Measurements from ENCODE around the gene MLANA.

Gene MLANA

DNA sequence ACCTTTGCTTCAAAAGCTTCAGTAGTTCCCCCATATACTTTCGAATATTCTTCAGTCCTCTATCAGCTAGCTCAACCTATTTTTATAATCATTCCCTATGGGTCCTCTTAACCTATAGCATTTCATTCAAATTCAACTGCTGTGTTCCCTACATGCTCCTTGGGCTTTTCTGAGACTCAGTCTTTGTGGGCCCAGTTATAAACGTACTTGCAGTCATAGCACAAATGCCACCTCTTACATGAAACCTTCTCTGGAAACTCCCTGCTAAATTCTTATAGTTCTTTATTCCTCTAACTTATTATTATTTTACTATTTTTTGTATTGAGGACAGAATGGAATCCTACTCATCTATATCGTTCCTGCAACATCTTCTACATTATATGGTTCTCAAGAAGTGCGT is 24.7 kb downstream of the MLANA start:
- Histone ChIP-seq H3K27me3 (ENCODE audit: control insufficient read depth, insufficient read depth, low read length) (no peaks in the 10 kb centered on the region), H3K36me3 (ENCODE audit: control insufficient read depth, insufficient read depth, low read length) (no peaks in the 10 kb centered on the region), H3K4me3 (ENCODE audit: low read length) (no peak overlapping the region), H3K9me3 (ENCODE audit: control insufficient read depth, low read length) (no peaks in the 10 kb centered on the region), H3K9ac (ENCODE audit: low read length) (no peak overlapping the region), H3K4me1 (ENCODE audit: control insufficient read depth, insufficient read depth, low read length) (no peaks in the 10 kb centered on the region)

DNA sequence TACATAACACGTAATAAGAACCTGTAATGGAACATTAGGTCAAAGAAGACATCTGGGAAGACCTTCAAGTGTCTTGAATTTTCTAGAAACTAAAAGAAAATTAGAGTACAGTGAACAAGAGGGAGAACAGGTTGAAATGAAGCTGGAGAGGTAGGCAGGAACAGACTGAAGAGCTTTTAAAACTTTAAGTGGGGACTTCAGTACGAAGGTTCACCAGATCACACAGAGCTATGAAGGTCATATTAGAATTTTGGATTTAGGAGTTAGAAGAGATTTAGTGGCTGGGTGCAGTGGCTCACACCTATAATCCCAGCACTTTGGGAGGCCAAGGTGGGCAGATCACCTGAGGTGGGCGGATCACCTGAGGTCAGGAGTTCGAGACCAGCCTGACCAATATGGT is 26.6 kb downstream of the MLANA start:
- H3K9me3 ChIP-seq (ENCODE audit: control insufficient read depth, low read length): no peaks in the 10 kb centered on the region
- H3K4me1 ChIP-seq (ENCODE audit: control insufficient read depth, insufficient read depth, low read length): no peaks in the 10 kb centered on the region

DNA sequence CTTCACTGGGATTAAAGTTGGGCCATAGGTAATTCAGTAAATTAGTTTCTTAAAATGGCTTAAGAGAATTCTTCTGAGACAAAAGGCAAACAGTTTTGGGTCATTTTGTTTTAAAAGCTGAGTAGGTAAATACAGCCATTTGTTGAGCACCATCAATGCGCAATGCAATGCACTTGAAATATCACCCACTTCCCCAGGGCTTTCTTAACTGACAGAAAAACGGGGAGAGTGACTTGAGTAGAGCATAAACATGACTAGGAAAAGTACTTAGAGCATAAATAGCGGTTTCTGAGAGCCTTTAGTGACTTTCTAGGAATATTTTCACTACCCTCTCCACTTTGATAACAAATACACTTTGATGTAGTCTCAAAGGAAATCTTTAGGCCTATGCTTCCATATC is 27.2 kb downstream of the MLANA start:
- no peak overlapping the region for H3K9ac ChIP-seq (ENCODE audit: low read length)
- no peaks in the 10 kb centered on the region for H3K27me3 ChIP-seq (ENCODE audit: control insufficient read depth, insufficient read depth, low read length)
- H3K4me1 ChIP-seq (ENCODE audit: control insufficient read depth, insufficient read depth, low read length): no peaks in the 10 kb centered on the region
- H3K36me3 ChIP-seq (ENCODE audit: control insufficient read depth, insufficient read depth, low read length): no peaks in the 10 kb centered on the region
- H3K4me3 ChIP-seq (ENCODE audit: low read length): no peak overlapping the region
- H3K9me3 ChIP-seq (ENCODE audit: control insufficient read depth, low read length): no peaks in the 10 kb centered on the region

More for the DNA sequence above, 26.6 kb downstream of the MLANA start:
- Histone ChIP-seq H3K4me3 (ENCODE audit: low read length) (no peak overlapping the region), H3K27me3 (ENCODE audit: control insufficient read depth, insufficient read depth, low read length) (no peaks in the 10 kb centered on the region), H3K9ac (ENCODE audit: low read length) (no peak overlapping the region), H3K36me3 (ENCODE audit: control insufficient read depth, insufficient read depth, low read length) (no peaks in the 10 kb centered on the region)

DNA sequence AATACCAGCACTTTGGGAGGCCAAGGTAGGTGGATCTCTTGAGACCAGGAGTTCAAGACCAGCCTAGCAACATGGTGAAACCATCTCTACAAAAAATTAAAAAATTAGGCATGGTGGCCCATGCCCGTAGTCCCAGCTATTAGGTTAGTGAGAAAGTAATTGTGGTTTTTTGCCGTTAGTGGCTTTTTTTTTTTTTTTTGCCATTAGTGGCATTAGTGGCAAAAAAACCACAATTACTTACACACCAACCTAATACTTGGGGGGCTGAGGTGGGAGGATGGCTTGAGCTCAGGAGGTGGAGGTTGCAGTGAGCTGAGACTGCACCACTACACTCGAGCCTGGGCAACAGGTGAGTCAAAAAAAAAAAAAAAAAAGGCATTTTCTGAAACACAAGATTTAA is 27.8 kb downstream of the MLANA start:
- H3K27me3 ChIP-seq (ENCODE audit: control insufficient read depth, insufficient read depth, low read length): no peaks in the 10 kb centered on the region
- H3K36me3 ChIP-seq (ENCODE audit: control insufficient read depth, insufficient read depth, low read length): no peaks in the 10 kb centered on the region
- H3K4me3 ChIP-seq (ENCODE audit: low read length): no peak overlapping the region
- no peak overlapping the region for H3K9ac ChIP-seq (ENCODE audit: low read length)
- no peaks in the 10 kb centered on the region for H3K9me3 ChIP-seq (ENCODE audit: control insufficient read depth, low read length)
- H3K4me1 ChIP-seq (ENCODE audit: control insufficient read depth, insufficient read depth, low read length): no peaks in the 10 kb centered on the region

DNA sequence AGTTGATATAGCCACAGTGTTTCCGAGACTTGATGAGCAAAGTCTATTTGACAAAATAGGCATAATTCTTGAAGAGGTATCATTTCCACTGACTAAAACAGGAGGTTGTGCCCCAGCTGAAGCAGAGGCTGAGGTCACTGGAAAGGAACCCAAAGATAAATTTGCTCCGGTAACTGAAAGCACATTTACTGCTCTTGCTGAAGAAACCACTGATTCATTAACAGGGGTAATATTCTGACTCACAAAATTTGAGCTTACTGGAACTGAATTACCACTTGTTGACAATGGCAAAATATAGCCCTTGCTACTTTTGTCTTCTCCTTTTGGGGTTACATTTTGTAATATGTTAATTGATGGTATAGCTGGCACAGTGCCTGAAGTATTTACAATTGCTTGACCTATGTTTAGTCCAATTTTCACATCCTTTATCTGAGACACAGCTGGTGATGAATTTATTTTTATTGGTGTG is 30.2 kb downstream of the MLANA start:
- H3K36me3 ChIP-seq (ENCODE audit: control insufficient read depth, insufficient read depth, low read length): no peaks in the 10 kb centered on the region
- H3K9ac ChIP-seq (ENCODE audit: low read length): no peak overlapping the region
- H3K27me3 ChIP-seq (ENCODE audit: control insufficient read depth, insufficient read depth, low read length): no peaks in the 10 kb centered on the region
- H3K9me3 ChIP-seq (ENCODE audit: control insufficient read depth, low read length): no peaks in the 10 kb centered on the region
- H3K4me3 ChIP-seq (ENCODE audit: low read length): no peak overlapping the region
- H3K4me1 ChIP-seq (ENCODE audit: control insufficient read depth, insufficient read depth, low read length): no peaks in the 10 kb centered on the region

DNA sequence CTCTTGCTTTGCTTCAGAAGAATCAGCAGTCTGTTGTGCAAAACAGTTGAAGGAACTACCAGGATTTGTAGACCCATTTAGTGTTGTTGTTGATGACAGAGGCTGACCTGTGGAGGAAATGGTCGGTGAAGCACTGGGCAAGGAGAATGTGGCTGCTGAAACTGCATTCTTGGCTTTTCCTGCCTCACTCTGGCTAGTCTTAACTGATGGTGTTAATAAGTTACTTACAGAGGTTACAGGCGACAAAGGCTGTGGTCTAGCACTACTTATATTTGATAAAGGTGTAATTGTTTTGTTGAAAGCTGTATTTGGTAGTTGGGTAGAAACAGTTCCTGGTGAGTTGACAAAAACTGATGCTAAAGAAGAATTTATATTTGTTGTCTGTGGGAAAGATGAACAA is 31.5 kb downstream of the MLANA start:
- Histone ChIP-seq H3K9ac (ENCODE audit: low read length) (no peak overlapping the region), H3K9me3 (ENCODE audit: control insufficient read depth, low read length) (no peaks in the 10 kb centered on the region), H3K4me3 (ENCODE audit: low read length) (no peak overlapping the region), H3K27me3 (ENCODE audit: control insufficient read depth, insufficient read depth, low read length) (no peaks in the 10 kb centered on the region), H3K36me3 (ENCODE audit: control insufficient read depth, insufficient read depth, low read length) (no peaks in the 10 kb centered on the region), H3K4me1 (ENCODE audit: control insufficient read depth, insufficient read depth, low read length) (no peaks in the 10 kb centered on the region)

DNA sequence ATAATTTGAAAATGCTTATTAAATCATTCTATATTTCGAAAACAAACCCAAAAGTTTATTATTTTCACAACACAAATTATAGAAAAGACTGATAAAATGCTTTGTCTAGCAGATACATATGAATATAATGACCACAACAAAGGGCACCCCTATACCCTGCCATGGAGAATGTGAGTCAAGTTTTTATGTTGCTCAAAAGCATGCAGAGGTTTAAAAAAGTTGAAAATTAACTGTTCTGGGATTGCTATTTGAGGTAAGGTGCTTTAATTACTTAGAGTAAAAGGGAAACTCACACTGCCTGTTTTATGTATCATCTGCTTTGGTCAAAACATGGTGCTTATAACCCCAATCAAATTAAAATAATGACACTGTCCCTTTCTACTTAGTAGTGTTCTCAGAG is 41.0 kb downstream of the MLANA start:
- H3K4me3 ChIP-seq (ENCODE audit: low read length): no peak overlapping the region
- H3K9ac ChIP-seq (ENCODE audit: low read length): no peak overlapping the region
- H3K4me1 ChIP-seq (ENCODE audit: control insufficient read depth, insufficient read depth, low read length): no peaks in the 10 kb centered on the region
- H3K9me3 ChIP-seq (ENCODE audit: control insufficient read depth, low read length): no peaks in the 10 kb centered on the region
- no peaks in the 10 kb centered on the region for H3K36me3 ChIP-seq (ENCODE audit: control insufficient read depth, insufficient read depth, low read length)
- no peaks in the 10 kb centered on the region for H3K27me3 ChIP-seq (ENCODE audit: control insufficient read depth, insufficient read depth, low read length)

DNA sequence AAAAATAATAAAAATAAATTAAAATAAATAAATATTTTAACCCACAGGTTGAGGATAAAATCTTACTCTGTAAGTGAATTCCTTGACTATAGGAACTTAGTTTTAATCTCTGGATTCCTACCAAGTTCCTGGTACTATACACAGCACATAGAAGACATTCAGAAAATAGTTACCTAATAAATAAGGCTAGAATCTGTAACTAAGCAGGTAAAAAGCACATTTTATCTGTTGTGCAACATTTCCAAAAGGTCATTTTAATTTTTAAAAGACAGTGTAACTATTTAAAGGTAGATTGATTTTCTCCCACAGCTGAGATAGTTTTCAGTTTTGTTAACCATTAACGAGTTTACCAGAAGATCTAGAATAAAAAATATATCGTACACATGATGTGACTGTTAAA is 47.8 kb downstream of the MLANA start:
- Histone ChIP-seq H3K36me3 (ENCODE audit: control insufficient read depth, insufficient read depth, low read length) (no peaks in the 10 kb centered on the region), H3K9ac (ENCODE audit: low read length) (no peak overlapping the region), H3K4me1 (ENCODE audit: control insufficient read depth, insufficient read depth, low read length) (no peaks in the 10 kb centered on the region), H3K4me3 (ENCODE audit: low read length) (no peak overlapping the region), H3K27me3 (ENCODE audit: control insufficient read depth, insufficient read depth, low read length) (no peaks in the 10 kb centered on the region), H3K9me3 (ENCODE audit: control insufficient read depth, low read length) (no peaks in the 10 kb centered on the region)

DNA sequence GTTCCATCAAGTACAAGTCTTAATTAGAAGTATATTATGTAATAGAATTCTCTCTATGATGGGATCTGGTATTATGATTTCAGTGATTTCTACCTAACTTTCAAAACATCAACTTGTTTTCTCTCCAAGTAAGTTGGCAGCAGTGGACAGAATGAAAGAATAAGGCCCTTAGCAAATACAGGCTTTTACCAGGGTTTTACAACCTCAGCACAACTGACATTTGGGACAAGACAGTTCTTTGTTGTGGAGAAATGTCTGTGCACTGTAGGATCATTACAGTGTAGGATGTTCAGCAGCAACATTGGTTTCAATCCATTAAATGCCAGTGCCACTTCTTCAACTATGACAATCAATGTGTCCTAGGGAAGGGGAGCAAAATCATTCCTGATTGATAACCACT is 48.8 kb downstream of the MLANA start:
- no peaks in the 10 kb centered on the region for H3K27me3 ChIP-seq (ENCODE audit: control insufficient read depth, insufficient read depth, low read length)
- H3K9ac ChIP-seq (ENCODE audit: low read length): no peak overlapping the region
- no peak overlapping the region for H3K4me3 ChIP-seq (ENCODE audit: low read length)
- H3K36me3 ChIP-seq (ENCODE audit: control insufficient read depth, insufficient read depth, low read length): no peaks in the 10 kb centered on the region
- H3K4me1 ChIP-seq (ENCODE audit: control insufficient read depth, insufficient read depth, low read length): no peaks in the 10 kb centered on the region
- H3K9me3 ChIP-seq (ENCODE audit: control insufficient read depth, low read length): no peaks in the 10 kb centered on the region

DNA sequence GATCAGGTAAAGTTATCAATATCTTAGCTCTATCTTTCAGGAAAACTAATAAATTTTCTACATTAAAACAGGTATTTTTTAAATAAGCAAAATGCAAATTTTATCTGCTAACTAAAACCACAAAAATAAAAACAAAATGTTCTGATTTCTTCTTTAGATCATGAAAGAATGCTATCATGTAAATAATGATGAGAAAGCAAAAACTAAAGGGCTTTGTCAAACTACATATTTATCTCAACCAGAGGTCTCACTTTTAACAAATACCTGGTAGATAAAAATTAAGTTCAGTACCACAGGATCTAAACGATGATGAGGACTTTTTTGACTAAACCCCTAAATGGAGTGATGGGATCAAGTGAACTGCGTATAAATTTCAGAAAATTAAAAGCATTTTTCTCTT is 50.5 kb downstream of the MLANA start:
- no peaks in the 10 kb centered on the region for H3K4me1 ChIP-seq (ENCODE audit: control insufficient read depth, insufficient read depth, low read length)
- no peak overlapping the region for H3K9ac ChIP-seq (ENCODE audit: low read length)
- H3K36me3 ChIP-seq (ENCODE audit: control insufficient read depth, insufficient read depth, low read length): no peaks in the 10 kb centered on the region
- H3K4me3 ChIP-seq (ENCODE audit: low read length): no peak overlapping the region
- H3K27me3 ChIP-seq (ENCODE audit: control insufficient read depth, insufficient read depth, low read length): no peaks in the 10 kb centered on the region
- H3K9me3 ChIP-seq (ENCODE audit: control insufficient read depth, low read length): no peaks in the 10 kb centered on the region

DNA sequence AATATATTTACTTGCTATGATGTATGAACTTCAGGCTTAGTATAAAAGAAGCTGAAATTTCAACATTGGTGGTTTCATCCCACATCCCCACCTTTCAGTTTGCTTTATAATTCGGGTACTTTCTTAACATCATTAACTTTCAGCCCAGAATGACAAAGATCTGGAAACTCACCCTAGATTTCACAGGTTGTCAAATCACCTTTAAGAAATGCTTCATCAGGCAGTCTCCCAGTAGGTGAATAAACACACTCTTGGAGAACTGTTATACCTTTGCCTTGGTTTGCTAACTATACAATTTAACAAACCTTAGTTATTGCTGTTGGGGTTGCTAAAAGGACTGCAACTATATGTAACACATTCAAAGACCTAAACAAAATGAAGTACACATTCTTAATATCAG is 54.4 kb downstream of the MLANA start:
- H3K4me3 ChIP-seq (ENCODE audit: low read length): no peak overlapping the region
- no peak overlapping the region for H3K9ac ChIP-seq (ENCODE audit: low read length)
- H3K36me3 ChIP-seq (ENCODE audit: control insufficient read depth, insufficient read depth, low read length): no peaks in the 10 kb centered on the region
- no peaks in the 10 kb centered on the region for H3K27me3 ChIP-seq (ENCODE audit: control insufficient read depth, insufficient read depth, low read length)
- H3K4me1 ChIP-seq (ENCODE audit: control insufficient read depth, insufficient read depth, low read length): no peaks in the 10 kb centered on the region
- H3K9me3 ChIP-seq (ENCODE audit: control insufficient read depth, low read length): no peaks in the 10 kb centered on the region

DNA sequence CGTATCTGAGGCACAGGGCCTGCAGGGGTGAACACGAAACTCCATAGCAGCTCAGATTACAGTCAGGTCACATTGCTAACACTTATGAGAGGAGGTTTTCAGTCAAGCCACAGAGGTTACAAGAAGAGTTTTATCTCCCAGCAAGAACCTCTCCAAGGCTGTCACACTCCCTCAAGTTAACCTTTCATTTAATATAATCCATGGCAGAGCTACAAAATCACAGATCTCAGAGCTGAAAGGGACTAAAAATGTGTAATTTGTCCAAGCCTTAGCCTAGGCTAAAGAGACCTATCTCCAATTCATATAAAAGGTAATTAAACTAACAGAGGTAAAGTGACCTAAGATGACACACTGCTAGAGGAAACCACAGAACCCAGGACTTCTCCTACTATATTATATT is 57.2 kb downstream of the MLANA start:
- H3K4me1 ChIP-seq (ENCODE audit: control insufficient read depth, insufficient read depth, low read length): no peaks in the 10 kb centered on the region
- no peak overlapping the region for H3K9ac ChIP-seq (ENCODE audit: low read length)
- no peaks in the 10 kb centered on the region for H3K27me3 ChIP-seq (ENCODE audit: control insufficient read depth, insufficient read depth, low read length)
- H3K4me3 ChIP-seq (ENCODE audit: low read length): no peak overlapping the region
- no peaks in the 10 kb centered on the region for H3K36me3 ChIP-seq (ENCODE audit: control insufficient read depth, insufficient read depth, low read length)
- H3K9me3 ChIP-seq (ENCODE audit: control insufficient read depth, low read length): no peaks in the 10 kb centered on the region

DNA sequence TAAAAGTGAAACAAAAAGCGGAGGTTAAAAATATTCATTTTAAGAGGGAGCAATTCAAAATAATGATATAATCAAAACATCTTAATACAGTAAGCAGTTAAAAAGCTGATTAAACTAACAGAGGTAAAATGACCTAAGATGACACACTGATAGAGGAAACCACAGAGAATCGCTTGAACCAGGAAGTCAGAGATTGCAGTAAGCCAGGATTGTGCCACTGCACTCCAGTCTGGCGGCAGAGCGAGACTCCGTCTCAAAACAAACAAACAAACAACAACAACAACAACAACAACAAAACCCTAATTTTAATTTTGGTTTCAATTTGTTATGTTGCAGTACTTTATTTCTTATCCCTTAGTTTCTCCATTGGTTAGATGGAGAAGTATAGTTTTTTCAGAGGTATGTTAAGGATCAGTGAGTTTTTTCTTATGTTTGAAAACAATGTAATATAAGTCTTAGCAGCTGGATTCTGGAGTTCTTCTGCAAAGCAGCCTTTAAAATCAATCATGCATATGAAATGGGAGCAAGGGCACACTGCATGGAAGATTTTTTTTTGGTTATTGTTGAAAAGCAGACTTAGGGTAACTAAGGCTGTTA is 58.5 kb downstream of the MLANA start:
- Histone ChIP-seq H3K4me1 (ENCODE audit: control insufficient read depth, insufficient read depth, low read length) (peaks cover 4% of the 10 kb centered on the region), H3K9ac (ENCODE audit: low read length) (no peak overlapping the region), H3K9me3 (ENCODE audit: control insufficient read depth, low read length) (no peaks in the 10 kb centered on the region), H3K4me3 (ENCODE audit: low read length) (no peak overlapping the region), H3K36me3 (ENCODE audit: control insufficient read depth, insufficient read depth, low read length) (no peaks in the 10 kb centered on the region), H3K27me3 (ENCODE audit: control insufficient read depth, insufficient read depth, low read length) (no peaks in the 10 kb centered on the region)
